Skeletal muscle satellite cell (primary cell): ENCODE data around the gene NLGN1. TPM values are rescaled to one million over a fixed set of nuclear protein-coding genes. Genes with fewer than 3 reads are reported as not detected.
"Not testable (repeated sequence)": the region's sequence is repeated elsewhere in the genome, so short reads cannot be mapped to it uniquely, and the experiment has no call there.

Experiments used
- H3K27me3 ChIP-seq: 2 replicates; pipeline ENCODE4 v1.7.0; 2013; ENCODE audit warnings: low read length; ENCODE audit not compliant: control insufficient read depth, insufficient read depth
- H3K36me3 ChIP-seq: 2 replicates; pipeline ENCODE4 v1.7.0; 2013; ENCODE audit warnings: mild to moderate bottlenecking, control low read depth, low read length; ENCODE audit not compliant: insufficient read depth
- H3K4me1 ChIP-seq: 2 replicates; pipeline ENCODE4 v1.7.0; 2013; ENCODE audit warnings: low read length; ENCODE audit not compliant: control insufficient read depth, insufficient read depth
- H3K4me2 ChIP-seq: 2 replicates; pipeline ENCODE4 v1.7.0; 2013; ENCODE audit warnings: mild to moderate bottlenecking, low read length
- H3K4me3 ChIP-seq: 2 replicates; pipeline ENCODE4 v1.7.0; 2013; ENCODE audit warnings: low read length
- H3K9ac ChIP-seq: 2 replicates; pipeline ENCODE4 v1.7.0; 2013; ENCODE audit warnings: mild to moderate bottlenecking, low read depth, low read length, moderate library complexity
- H3K9me3 ChIP-seq: replicated peaks from 2 replicates; pipeline ENCODE4 v1.7.0; 2013; ENCODE audit warnings: mild to moderate bottlenecking, control low read depth, low read length
- total RNA-seq: library from RNA; depleted of rRNA; stranded (reverse); fragments of >200 nt; gene quantifications from 2 replicates; pipeline ENCODE4 v1.2.3, GENCODE V29; 2012; rRNA removed

Gene NLGN1
- 5.6 and 5.7 TPM in 2 replicates for total RNA-seq

GRCh38 chr3:173397161-173398110 lies at the start of gene NLGN1:
Gene NLGN1, plus strand, starts transcription at chr3:173397744.
- Histone ChIP-seq H3K36me3 (no peaks in the 10 kb centered on the region), H3K4me3 (peak within 1 kb of the TSS; percentile 90), H3K9ac (peak within 1 kb of the TSS; percentile 79), H3K4me1 (peaks cover 7% of the 10 kb centered on the region), H3K4me2 (peak within 1 kb of the TSS; percentile 100), H3K27me3 (peaks cover 5% of the 10 kb centered on the region), H3K9me3 (no peaks in the 10 kb centered on the region)

GRCh38 chr3:173351886-173352285 lies 45.7 kb upstream of the NLGN1 start:
- H3K27me3 ChIP-seq, result no peaks in the 10 kb centered on the region
- H3K4me3 ChIP-seq, result no peak overlapping the region
- no peaks in the 10 kb centered on the region for H3K9me3 ChIP-seq
- no peaks in the 10 kb centered on the region for H3K4me1 ChIP-seq
- H3K9ac ChIP-seq, result no peak overlapping the region
- H3K4me2 ChIP-seq, result no peak overlapping the region
- no peaks in the 10 kb centered on the region for H3K36me3 ChIP-seq

DNA sequence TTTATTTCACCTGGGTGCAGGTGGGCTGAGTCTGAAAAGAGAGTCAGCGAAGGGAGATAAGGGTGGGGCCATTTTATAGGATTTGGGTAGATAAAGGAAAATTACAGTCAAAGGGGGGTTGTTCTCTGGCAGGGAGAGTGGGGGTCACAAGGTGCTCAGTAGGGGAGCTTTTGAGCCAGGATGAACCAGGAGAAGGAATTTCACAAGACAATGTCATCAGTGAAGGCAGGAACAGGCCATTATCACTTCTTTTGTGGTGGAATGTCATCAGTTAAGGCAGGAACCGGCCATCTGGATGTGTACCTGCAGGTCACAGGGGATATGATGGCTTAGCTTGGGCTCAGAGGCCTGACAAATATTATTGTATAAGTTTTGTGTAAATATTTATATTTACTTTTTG lies 44.4 kb upstream of the NLGN1 start:
- H3K4me3 ChIP-seq, H3K9me3 ChIP-seq, H3K4me2 ChIP-seq, H3K9ac ChIP-seq, H3K4me1 ChIP-seq, H3K36me3 ChIP-seq, H3K27me3 ChIP-seq: not testable (repeated sequence)

DNA sequence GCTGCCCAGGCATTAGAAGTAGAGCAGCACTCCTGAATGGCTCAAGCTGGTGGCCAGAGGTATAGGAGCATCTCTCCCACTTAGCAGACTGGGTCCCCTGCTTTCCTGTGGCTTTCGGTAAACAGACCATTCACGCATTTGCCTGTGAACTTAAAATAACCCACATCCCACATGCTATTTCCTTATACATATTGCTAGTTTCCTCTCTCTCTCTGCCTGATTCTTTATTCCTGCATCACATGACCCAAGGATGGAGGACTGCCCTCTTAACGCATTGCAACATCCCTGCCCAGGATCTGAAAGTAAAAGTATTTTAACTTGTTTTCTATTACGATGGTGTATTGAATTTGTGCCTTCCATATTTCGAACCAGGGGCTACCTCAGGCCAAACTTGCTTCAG lies 43.4 kb upstream of the NLGN1 start:
- Histone ChIP-seq H3K9ac (no peak overlapping the region), H3K4me2 (no peak overlapping the region), H3K9me3 (no peaks in the 10 kb centered on the region), H3K36me3 (no peaks in the 10 kb centered on the region), H3K4me1 (no peaks in the 10 kb centered on the region), H3K4me3 (no peak overlapping the region), H3K27me3 (no peaks in the 10 kb centered on the region)

DNA sequence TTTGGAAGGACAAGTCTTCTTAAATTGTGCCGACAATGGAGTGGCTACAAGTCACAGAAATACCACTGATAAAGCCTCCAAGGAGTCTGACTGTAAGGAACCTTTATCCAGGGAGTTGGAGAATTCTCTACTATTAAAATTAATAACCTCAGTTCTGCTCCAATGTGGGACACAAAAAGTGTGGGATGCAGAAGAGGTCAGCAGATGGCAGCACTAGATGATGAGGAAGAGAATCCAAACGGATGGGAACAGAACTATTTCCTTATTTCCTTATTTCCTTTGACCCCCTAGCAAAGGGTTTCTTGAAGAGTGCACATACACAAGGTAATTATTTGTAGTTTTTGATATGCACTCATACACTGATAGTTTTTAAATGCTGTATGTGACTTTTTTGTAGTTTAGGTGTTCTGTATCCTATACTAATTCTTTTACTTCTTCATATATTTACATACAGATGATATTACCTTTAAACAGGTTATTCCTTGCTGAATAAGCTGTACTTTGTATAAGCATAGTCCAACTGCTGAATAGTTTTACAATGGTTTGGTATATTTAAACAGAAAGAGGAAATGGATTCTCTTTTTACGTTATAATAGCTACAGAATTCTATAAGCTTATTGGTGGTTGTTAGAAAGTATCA lies 25.6 kb upstream of the NLGN1 start:
- no peaks in the 10 kb centered on the region for H3K36me3 ChIP-seq
- no peaks in the 10 kb centered on the region for H3K27me3 ChIP-seq
- H3K9me3 ChIP-seq, result no peaks in the 10 kb centered on the region
- no peak overlapping the region for H3K4me3 ChIP-seq
- H3K4me1 ChIP-seq, result no peaks in the 10 kb centered on the region
- no peak overlapping the region for H3K4me2 ChIP-seq
- no peak overlapping the region for H3K9ac ChIP-seq

- Histone ChIP-seq H3K27me3 (no peaks in the 10 kb centered on the region), H3K9me3 (no peaks in the 10 kb centered on the region), H3K4me2 (no peak overlapping the region), H3K36me3 (no peaks in the 10 kb centered on the region), H3K9ac (no peak overlapping the region), H3K4me1 (no peaks in the 10 kb centered on the region), H3K4me3 (no peak overlapping the region)
Observed at GRCh38 chr3:173380681-173381080, 16.9 kb upstream of the NLGN1 start.

GRCh38 chr3:173381936-173382335 lies 15.6 kb upstream of the NLGN1 start:
- not testable (repeated sequence) for H3K27me3 ChIP-seq, H3K9ac ChIP-seq, H3K4me3 ChIP-seq, H3K4me1 ChIP-seq, H3K9me3 ChIP-seq, H3K36me3 ChIP-seq, H3K4me2 ChIP-seq

DNA sequence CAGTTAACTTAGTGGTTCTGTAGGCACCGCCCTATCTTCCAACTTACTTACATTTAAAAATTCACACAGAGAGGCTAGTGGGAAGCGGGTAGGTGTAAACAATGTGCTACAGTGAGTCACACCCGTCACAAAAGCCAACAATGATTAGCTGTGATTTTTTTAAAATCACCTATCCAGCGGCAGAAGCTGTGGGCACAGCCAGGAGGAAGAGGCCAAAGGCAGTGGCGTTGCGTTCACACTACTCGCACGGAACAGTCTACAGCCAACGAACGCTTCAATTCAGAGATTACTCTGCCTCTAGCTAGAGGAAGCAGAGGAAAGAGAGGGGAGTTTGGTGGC lies 2.5 kb upstream of the NLGN1 start:
- Histone ChIP-seq H3K27me3 (peaks cover 5% of the 10 kb centered on the region), H3K4me3 (peak overlapping the region; percentile 90), H3K36me3 (no peaks in the 10 kb centered on the region), H3K4me2 (peak overlapping the region; percentile 100), H3K9ac (peak overlapping the region; percentile 63), H3K4me1 (peaks cover 7% of the 10 kb centered on the region), H3K9me3 (no peaks in the 10 kb centered on the region)

DNA sequence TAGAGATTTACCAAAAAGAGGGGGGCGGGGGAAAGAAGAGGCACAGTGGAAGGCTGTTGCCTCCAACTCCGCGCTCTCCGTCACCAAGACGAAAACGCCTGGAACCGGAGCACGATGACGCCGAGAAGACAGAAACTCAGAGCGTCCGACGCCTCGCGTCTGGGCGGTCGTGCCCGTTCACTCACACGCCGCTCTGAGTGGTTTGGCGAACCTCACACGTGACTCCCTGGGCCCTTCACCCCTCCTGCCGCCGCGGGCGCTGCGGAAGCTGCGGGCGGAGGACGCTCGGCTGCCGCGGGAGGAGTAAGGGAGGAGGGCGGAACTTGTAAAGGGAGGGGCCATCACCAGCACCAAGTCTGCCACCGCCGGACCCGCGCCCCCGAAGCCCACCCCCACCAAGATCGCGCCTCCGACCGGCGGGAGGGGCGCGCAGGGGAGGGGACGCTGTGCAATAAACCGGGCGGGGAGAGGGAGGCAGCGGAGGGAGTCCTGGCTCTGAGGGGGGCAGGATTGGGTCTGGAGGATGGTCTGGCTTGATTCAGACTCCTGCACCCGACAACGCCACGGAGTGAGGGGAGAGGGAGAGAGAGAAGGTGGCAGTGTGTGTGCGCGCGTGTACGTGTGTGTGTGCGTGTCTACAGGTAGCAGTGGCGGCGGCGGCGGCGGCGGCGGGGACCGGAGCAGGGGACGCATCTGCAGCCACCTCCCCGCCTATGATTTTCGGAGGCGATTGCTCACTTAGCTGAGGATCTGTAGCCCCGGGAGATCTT lies 1.9 kb upstream of the NLGN1 start:
- Histone ChIP-seq H3K4me2 (peak overlapping the region; percentile 100), H3K4me1 (peaks cover 7% of the 10 kb centered on the region), H3K9me3 (no peaks in the 10 kb centered on the region), H3K27me3 (peaks cover 5% of the 10 kb centered on the region), H3K36me3 (no peaks in the 10 kb centered on the region), H3K4me3 (peak overlapping the region; percentile 90), H3K9ac (peak overlapping the region; percentile 63)

- Histone ChIP-seq H3K9ac (peak overlapping the region; percentile 63), H3K4me1 (peaks cover 7% of the 10 kb centered on the region), H3K27me3 (peaks cover 5% of the 10 kb centered on the region), H3K9me3 (no peaks in the 10 kb centered on the region), H3K4me3 (peak overlapping the region; percentile 90), H3K4me2 (peak overlapping the region; percentile 100), H3K36me3 (no peaks in the 10 kb centered on the region)
Observed at GRCh38 chr3:173396191-173397041, 1.1 kb upstream of the NLGN1 start.

DNA sequence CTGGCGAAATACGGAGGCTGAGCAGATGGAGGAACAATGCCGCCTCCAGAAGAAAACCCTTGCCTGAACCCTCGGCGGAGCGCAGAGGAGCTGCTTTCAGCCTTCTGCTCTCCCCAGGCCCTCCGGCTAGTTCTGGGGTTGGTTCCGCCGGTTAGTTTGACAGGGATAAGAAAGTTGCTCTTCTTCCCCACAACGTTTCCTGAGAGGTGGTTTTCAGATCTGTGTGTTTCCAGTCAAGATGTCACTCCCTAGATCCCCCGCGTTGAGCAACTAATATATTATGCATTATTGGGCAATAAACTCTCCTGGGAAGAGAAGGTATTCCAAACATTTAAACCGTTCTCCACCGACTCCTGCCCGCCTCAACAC lies 551 bp downstream of the NLGN1 start:
- Histone ChIP-seq H3K9me3 (no peaks in the 10 kb centered on the region), H3K27me3 (peaks cover 5% of the 10 kb centered on the region), H3K9ac (peak overlapping the region; percentile 79), H3K4me2 (peak overlapping the region; percentile 100), H3K4me3 (peak overlapping the region; percentile 90), H3K4me1 (peaks cover 7% of the 10 kb centered on the region), H3K36me3 (no peaks in the 10 kb centered on the region)
